Amygdala (tissue), 56 donors: Measurements from ENCODE around the gene PRICKLE2.
A peak's percentile ranks its signal among the peaks of the same experiment; 100 is the strongest.

Experiments used
- DNase-seq, 56 donors: peaks; one replicate each; lab custom pipeline; 2025; lab: John Stamatoyannopoulos, UW

Gene PRICKLE2

GRCh38 chr3:64224826-64225610 lies at the start of gene PRICKLE2:
Gene PRICKLE2 (minus strand): TSS chr3:64225466. CDS start chr3:64198927, 26,539 bp downstream.
- peak in 54 of 56 donors; percentile 19 to 93 (median 76) for DNase-seq

GRCh38 chr3:64272842-64273241 lies 47.6 kb upstream of the PRICKLE2 start:
- no peak for DNase-seq

- no peak for DNase-seq
Observed at GRCh38 chr3:64272271-64272670, 47.0 kb upstream of the PRICKLE2 start.

GRCh38 chr3:64271631-64272030 lies 46.4 kb upstream of the PRICKLE2 start:
- no peak for DNase-seq

- no peak for DNase-seq
Observed at GRCh38 chr3:64270866-64271260, 45.6 kb upstream of the PRICKLE2 start.

- DNase-seq, result no peak
Observed at GRCh38 chr3:64270142-64270865, 45.0 kb upstream of the PRICKLE2 start.

GRCh38 chr3:64268926-64269325 lies 43.7 kb upstream of the PRICKLE2 start:
- no peak for DNase-seq

GRCh38 chr3:64267721-64268604 lies 42.7 kb upstream of the PRICKLE2 start:
- DNase-seq, result peak in 47 of 56 donors; percentile 5 to 77 (median 36)

GRCh38 chr3:64266983-64267382 lies 41.7 kb upstream of the PRICKLE2 start:
- DNase-seq, result no peak

GRCh38 chr3:64266065-64266931 lies 41.0 kb upstream of the PRICKLE2 start:
- DNase-seq, result peak in 4 of 56 donors; percentile 1 to 40 (median 6)

GRCh38 chr3:64265646-64266045 lies 40.4 kb upstream of the PRICKLE2 start:
- DNase-seq, result no peak

- DNase-seq, result no peak
Observed at GRCh38 chr3:64264501-64265109, 39.3 kb upstream of the PRICKLE2 start.

- DNase-seq, result no peak
Observed at GRCh38 chr3:64262574-64263114, 37.4 kb upstream of the PRICKLE2 start.

GRCh38 chr3:64260431-64260830 lies 35.2 kb upstream of the PRICKLE2 start:
- no peak for DNase-seq

GRCh38 chr3:64259636-64260035 lies 34.4 kb upstream of the PRICKLE2 start:
- no peak for DNase-seq

GRCh38 chr3:64257100-64257755 lies 32.0 kb upstream of the PRICKLE2 start:
- DNase-seq, result peak in 1 of 56 donors; percentile 7

- no peak for DNase-seq
Observed at GRCh38 chr3:64255741-64256340, 30.6 kb upstream of the PRICKLE2 start.

GRCh38 chr3:64254443-64254842 lies 29.2 kb upstream of the PRICKLE2 start:
- no peak for DNase-seq
